ENCODE results near the gene COX6A2. TPM values are rescaled to one million over a fixed set of nuclear protein-coding genes. Genes with fewer than 3 reads are reported as not detected.

COX6A2 gene
- total and polyA plus RNA-seq, 4 donors: 0.84 to 36.7 (median 8.0) TPM; not detected in 1

DNA sequence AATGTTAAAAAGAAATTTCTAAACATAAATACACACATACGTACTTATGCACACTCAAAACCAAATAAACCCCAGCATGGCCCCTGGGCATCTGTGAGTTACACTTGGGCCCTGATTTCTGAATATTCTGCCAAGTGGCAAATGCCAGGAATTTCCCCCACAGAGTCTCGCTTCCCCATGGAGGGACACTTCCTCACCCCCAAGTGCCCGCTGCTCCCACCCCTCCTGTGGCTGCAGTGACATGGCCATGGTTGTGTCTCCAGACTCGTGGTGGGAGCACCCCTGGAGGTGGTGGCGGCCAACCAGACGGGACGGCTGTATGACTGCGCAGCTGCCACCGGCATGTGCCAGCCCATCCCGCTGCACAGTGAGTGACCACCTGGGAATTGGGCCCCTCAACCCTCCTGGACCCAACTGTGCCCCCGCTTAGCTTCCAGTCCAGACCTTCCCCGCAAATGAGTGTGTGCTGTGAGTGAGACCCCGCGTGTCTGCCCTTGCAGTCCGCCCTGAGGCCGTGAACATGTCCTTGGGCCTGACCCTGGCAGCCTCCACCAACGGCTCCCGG is 31.0 kb downstream of the COX6A2 start:
- Histone ChIP-seq H3K4me1 (ENCODE audit: control insufficient read depth in 4 of 4, insufficient read depth in 4 of 4, low read length in 3 of 4) (no peaks in the 10 kb centered on the region), H3K27ac (ENCODE audit: low read depth in 1 of 2, low read length in 2 of 2) (no peak overlapping the region), H3K9me3 (ENCODE audit: control insufficient read depth in 4 of 4, low read length in 3 of 4) (peaks cover 0 to 3% (median 0%) of the 10 kb centered on the region in 4 donors), H3K9ac (ENCODE audit: low read depth in 1 of 2, low read length in 2 of 2) (no peak overlapping the region), H3K27me3 (ENCODE audit: control insufficient read depth in 4 of 4, insufficient read depth in 4 of 4, low read length in 3 of 4) (no peaks in the 10 kb centered on the region), H3K36me3 (ENCODE audit: control insufficient read depth in 4 of 4, insufficient read depth in 3 of 4, low read depth in 1 of 4, low read length in 3 of 4) (no peaks in the 10 kb centered on the region), H3K4me3 (ENCODE audit: low read depth in 1 of 3, low read length in 3 of 3) (no peak overlapping the region)
- 89% methylated on average over 18 of the region's 18 CpGs for WGBS
- DNase-seq (ENCODE audit: low spot score): no peak
- TF ChIP-seq JUND (IDR thresholded peaks at IDR 0.05) (no peak), RXRA (IDR thresholded peaks at IDR 0.05) (no peak), RAD21 (IDR thresholded peaks at IDR 0.05) (no peak), SP1 (IDR thresholded peaks at IDR 0.05) (no peak), GABPA (IDR thresholded peaks at IDR 0.05 in 1 of 2, conservative IDR thresholded peaks at IDR 0.05 in 1 of 2) (no peak), MAX (IDR thresholded peaks at IDR 0.05) (no peak), NR2F2 (IDR thresholded peaks at IDR 0.05) (no peak), CTCF (IDR thresholded peaks at IDR 0.05; ENCODE audit: low read depth, low read length, missing input control) (no peak), HNF4A (conservative IDR thresholded peaks at IDR 0.05) (no peak)

DNA sequence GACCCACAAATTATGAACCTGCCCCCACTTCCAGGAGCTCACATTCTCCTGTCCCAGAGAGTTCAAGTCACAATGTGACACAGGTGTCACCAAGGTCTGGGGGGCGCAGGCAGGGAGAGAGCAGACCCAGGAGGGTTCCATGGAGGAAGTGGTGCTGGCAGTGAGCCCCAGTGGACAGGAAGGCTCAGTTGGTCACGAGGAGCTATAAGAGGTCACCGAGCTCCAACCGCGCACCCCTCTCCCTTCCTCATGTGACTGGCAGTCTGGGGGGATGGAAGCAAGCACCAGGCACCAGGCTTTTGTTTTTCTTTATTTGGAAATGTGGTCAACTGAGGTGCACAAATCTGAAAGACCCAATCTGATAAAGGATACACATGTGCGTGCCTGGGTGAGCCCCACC is 32.5 kb downstream of the COX6A2 start:
- no peak for TF ChIP-seq HNF4G (IDR thresholded peaks at IDR 0.05)
- Histone ChIP-seq H3K4me1 (ENCODE audit: control insufficient read depth in 4 of 4, insufficient read depth in 4 of 4, low read length in 3 of 4) (no peaks in the 10 kb centered on the region), H3K27ac (ENCODE audit: low read depth in 1 of 2, low read length in 2 of 2) (no peak overlapping the region), H3K9ac (ENCODE audit: low read depth in 1 of 2, low read length in 2 of 2) (no peak overlapping the region), H3K4me3 (ENCODE audit: low read depth in 1 of 3, low read length in 3 of 3) (no peak overlapping the region), H3K36me3 (ENCODE audit: control insufficient read depth in 4 of 4, insufficient read depth in 3 of 4, low read depth in 1 of 4, low read length in 3 of 4) (no peaks in the 10 kb centered on the region), H3K27me3 (ENCODE audit: control insufficient read depth in 4 of 4, insufficient read depth in 4 of 4, low read length in 3 of 4) (no peaks in the 10 kb centered on the region), H3K9me3 (ENCODE audit: control insufficient read depth in 4 of 4, low read length in 3 of 4) (peaks cover 0 to 3% (median 0%) of the 10 kb centered on the region in 4 donors)
- no peak for DNase-seq (ENCODE audit: low spot score)
- WGBS: 67% methylated on average over 6 of the region's 6 CpGs

DNA sequence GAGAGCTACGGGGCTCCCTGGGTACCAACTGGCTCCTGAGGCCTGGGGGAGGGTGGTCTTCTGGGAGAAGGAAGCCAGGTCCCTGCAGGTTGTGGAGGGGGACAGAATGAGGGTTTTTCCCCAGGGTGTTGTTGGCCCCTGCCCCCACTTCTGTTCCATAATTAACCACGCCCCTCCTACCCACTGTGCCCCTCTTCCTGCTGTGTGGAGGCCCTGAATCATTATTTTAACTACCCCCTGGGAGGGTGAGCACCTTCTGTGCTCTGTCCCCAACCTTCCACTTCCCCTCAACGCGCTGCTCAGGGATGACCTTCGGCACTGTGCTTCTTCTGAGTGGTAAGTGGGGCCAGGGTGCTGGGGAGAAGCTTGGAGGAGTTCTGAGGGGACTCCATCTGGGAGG is 35.1 kb downstream of the COX6A2 start, which contains the start of gene ITGAD:
TSS of gene ITGAD (plus strand) at position 280 of the 400 bp plus-strand sequence. CDS start at position 306, 26 bp downstream.
- Histone ChIP-seq H3K27me3 (ENCODE audit: control insufficient read depth in 4 of 4, insufficient read depth in 4 of 4, low read length in 3 of 4) (no peaks in the 10 kb centered on the region), H3K4me1 (ENCODE audit: control insufficient read depth in 4 of 4, insufficient read depth in 4 of 4, low read length in 3 of 4) (no peaks in the 10 kb centered on the region), H3K36me3 (ENCODE audit: control insufficient read depth in 4 of 4, insufficient read depth in 3 of 4, low read depth in 1 of 4, low read length in 3 of 4) (no peaks in the 10 kb centered on the region), H3K4me3 (ENCODE audit: low read depth in 1 of 3, low read length in 3 of 3) (no peak within 1 kb of the TSS), H3K27ac (ENCODE audit: low read depth in 1 of 2, low read length in 2 of 2) (no peak within 1 kb of the TSS), H3K9ac (ENCODE audit: low read depth in 1 of 2, low read length in 2 of 2) (no peak within 1 kb of the TSS), H3K9me3 (ENCODE audit: control insufficient read depth in 4 of 4, low read length in 3 of 4) (no peaks in the 10 kb centered on the region)
- DNase-seq (ENCODE audit: low spot score): no peak
- WGBS: 72% methylated on average over 5 of the region's 5 CpGs
- no peak for TF ChIP-seq JUND (IDR thresholded peaks at IDR 0.05)
- no peak for TF ChIP-seq HNF4A (conservative IDR thresholded peaks at IDR 0.05)
- no peak for TF ChIP-seq SP1 (IDR thresholded peaks at IDR 0.05)
- TF ChIP-seq, protein P1, sequence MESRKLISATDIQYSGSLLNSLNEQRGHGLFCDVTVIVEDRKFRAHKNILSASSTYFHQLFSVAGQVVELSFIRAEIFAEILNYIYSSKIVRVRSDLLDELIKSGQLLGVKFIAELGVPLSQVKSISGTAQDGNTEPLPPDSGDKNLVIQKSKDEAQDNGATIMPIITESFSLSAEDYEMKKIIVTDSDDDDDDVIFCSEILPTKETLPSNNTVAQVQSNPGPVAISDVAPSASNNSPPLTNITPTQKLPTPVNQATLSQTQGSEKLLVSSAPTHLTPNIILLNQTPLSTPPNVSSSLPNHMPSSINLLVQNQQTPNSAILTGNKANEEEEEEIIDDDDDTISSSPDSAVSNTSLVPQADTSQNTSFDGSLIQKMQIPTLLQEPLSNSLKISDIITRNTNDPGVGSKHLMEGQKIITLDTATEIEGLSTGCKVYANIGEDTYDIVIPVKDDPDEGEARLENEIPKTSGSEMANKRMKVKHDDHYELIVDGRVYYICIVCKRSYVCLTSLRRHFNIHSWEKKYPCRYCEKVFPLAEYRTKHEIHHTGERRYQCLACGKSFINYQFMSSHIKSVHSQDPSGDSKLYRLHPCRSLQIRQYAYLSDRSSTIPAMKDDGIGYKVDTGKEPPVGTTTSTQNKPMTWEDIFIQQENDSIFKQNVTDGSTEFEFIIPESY (IDR thresholded peaks at IDR 0.05): no peak
- TF ChIP-seq RXRA (IDR thresholded peaks at IDR 0.05): no peak
- no peak for TF ChIP-seq HNF4G (IDR thresholded peaks at IDR 0.05)
- TF ChIP-seq, protein P2, sequence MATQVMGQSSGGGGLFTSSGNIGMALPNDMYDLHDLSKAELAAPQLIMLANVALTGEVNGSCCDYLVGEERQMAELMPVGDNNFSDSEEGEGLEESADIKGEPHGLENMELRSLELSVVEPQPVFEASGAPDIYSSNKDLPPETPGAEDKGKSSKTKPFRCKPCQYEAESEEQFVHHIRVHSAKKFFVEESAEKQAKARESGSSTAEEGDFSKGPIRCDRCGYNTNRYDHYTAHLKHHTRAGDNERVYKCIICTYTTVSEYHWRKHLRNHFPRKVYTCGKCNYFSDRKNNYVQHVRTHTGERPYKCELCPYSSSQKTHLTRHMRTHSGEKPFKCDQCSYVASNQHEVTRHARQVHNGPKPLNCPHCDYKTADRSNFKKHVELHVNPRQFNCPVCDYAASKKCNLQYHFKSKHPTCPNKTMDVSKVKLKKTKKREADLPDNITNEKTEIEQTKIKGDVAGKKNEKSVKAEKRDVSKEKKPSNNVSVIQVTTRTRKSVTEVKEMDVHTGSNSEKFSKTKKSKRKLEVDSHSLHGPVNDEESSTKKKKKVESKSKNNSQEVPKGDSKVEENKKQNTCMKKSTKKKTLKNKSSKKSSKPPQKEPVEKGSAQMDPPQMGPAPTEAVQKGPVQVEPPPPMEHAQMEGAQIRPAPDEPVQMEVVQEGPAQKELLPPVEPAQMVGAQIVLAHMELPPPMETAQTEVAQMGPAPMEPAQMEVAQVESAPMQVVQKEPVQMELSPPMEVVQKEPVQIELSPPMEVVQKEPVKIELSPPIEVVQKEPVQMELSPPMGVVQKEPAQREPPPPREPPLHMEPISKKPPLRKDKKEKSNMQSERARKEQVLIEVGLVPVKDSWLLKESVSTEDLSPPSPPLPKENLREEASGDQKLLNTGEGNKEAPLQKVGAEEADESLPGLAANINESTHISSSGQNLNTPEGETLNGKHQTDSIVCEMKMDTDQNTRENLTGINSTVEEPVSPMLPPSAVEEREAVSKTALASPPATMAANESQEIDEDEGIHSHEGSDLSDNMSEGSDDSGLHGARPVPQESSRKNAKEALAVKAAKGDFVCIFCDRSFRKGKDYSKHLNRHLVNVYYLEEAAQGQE (IDR thresholded peaks at IDR 0.05): no peak
- TF ChIP-seq NR2F2 (IDR thresholded peaks at IDR 0.05): no peak
- no peak for TF ChIP-seq MAX (IDR thresholded peaks at IDR 0.05)
- no peak for TF ChIP-seq GABPA (IDR thresholded peaks at IDR 0.05 in 1 of 2, conservative IDR thresholded peaks at IDR 0.05 in 1 of 2)
- no peak for TF ChIP-seq YY1 (IDR thresholded peaks at IDR 0.05)
- no peak for TF ChIP-seq FOXA2 (IDR thresholded peaks at IDR 0.05)
- no peak for TF ChIP-seq TAF1 (conservative IDR thresholded peaks at IDR 0.05)
- TF ChIP-seq EGR1 (IDR thresholded peaks at IDR 0.05; ENCODE audit: low read depth in 2 of 2): no peak
- no peak for TF ChIP-seq CTCF (IDR thresholded peaks at IDR 0.05; ENCODE audit: low read depth, low read length, missing input control)
- no peak for TF ChIP-seq FOXA1 (IDR thresholded peaks at IDR 0.05)
- TF ChIP-seq RAD21 (IDR thresholded peaks at IDR 0.05): no peak

Measured in liver (tissue), 9 donors.